Measurements from ENCODE around the gene FRA10AC1.

DNA sequence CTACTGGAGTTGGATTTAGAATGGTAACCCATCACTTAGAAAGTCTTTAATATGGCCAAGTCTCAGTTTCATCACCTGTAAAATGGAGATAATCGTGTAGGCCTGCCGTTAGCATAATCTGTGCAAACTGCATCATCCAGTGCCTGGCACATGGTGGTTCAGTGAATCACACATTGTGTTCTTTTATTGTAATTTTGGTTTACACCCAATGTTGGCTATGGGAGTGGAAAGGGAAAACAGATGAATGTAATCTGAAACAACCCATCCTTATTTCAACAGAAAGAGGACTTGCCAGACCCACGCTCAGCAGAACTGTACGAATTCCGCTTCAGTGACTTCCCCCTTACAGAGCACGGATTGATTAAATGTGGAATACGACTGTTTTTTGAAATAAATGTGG is 62.6 kb downstream of the FRA10AC1 start:
- TF ChIP-seq, protein P1, sequence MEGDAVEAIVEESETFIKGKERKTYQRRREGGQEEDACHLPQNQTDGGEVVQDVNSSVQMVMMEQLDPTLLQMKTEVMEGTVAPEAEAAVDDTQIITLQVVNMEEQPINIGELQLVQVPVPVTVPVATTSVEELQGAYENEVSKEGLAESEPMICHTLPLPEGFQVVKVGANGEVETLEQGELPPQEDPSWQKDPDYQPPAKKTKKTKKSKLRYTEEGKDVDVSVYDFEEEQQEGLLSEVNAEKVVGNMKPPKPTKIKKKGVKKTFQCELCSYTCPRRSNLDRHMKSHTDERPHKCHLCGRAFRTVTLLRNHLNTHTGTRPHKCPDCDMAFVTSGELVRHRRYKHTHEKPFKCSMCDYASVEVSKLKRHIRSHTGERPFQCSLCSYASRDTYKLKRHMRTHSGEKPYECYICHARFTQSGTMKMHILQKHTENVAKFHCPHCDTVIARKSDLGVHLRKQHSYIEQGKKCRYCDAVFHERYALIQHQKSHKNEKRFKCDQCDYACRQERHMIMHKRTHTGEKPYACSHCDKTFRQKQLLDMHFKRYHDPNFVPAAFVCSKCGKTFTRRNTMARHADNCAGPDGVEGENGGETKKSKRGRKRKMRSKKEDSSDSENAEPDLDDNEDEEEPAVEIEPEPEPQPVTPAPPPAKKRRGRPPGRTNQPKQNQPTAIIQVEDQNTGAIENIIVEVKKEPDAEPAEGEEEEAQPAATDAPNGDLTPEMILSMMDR (IDR thresholded peaks at IDR 0.05), result no peak
- TF ChIP-seq POLR2A (IDR thresholded peaks at IDR 0.05), result no peak

Measured in Peyer's patch (tissue), 4 donors.